ENCODE results near the gene PPIG.

The PPIG gene

DNA sequence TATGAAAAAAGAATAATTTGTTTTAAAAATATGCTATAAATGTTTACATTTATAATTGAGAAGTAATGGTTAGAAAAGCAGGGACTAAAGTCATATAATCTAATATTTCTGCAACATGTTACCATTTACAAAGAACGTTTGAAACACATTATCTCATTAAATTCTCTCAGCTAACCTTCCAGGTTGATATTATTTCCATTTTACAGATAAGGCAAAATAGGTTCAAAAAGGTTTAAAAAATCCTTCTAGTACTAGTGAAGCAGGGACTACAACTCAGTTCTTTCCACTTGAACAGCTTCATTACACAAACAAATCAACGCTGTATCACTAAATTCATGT lies 11.4 kb upstream of the PPIG start:
- no peak for TF ChIP-seq POLR2AphosphoS5 (IDR thresholded peaks at IDR 0.05; ENCODE audit: low read depth, low read length)
- no peak for TF ChIP-seq SIN3A (IDR thresholded peaks at IDR 0.05; ENCODE audit: borderline replicate concordance, insufficient read depth, low read length)
- TF ChIP-seq FOXP2 (optimal IDR thresholded peaks at IDR 0.05; ENCODE audit: borderline replicate concordance, extremely low read depth, extremely low read length, insufficient read depth) = no peak

DNA sequence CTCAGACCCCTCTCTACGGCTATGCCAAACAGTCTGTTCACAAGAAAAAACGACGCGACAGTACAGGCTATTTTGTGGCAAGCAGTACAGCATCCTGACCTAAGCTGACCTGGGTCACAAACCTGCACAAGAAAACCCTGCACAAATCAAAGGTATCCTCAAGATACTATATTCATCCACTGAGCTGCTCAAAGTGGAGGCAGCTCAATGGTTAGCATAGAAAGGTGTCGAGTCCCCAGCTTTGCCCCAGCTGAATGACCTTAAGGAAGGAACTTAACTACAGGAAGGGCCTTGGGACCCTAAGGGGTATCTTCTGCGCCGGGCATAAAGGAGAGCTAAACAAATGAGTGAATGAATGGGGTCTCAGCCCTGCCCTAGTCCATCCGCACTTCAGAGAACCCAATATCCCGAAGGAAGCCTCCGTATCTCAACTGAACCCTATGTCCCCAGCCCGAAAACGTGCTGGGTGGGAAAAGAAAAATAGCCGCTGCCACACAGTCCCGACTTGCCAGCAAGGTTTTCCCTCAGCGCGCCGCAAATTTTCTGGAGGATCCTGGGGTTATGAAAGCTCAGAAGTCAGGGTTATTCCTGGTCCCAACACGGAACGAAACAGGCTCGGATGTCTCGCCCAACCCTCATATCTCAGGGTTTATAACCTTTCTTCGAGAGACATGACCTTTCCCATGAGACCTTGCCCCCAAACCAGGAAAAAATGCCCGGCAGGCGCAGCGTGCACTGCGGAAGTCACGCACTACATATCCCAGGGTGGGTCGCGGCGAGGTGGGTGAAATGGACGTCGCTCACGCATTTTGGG lies 10.8 kb upstream of the PPIG start, which contains the start of gene FASTKD1:
TSS of gene FASTKD1 (minus strand) at position 706 of the 814 bp plus-strand sequence. CDS start 1,836 bp downstream, outside the sequence.
- TF ChIP-seq POLR2AphosphoS5 (IDR thresholded peaks at IDR 0.05; ENCODE audit: low read depth, low read length) (peak; percentile 62; the same call in 1 of the 2 replicates), FOXP2 (optimal IDR thresholded peaks at IDR 0.05; ENCODE audit: borderline replicate concordance, extremely low read depth, extremely low read length, insufficient read depth) (peak; percentile 64), SIN3A (IDR thresholded peaks at IDR 0.05; ENCODE audit: borderline replicate concordance, insufficient read depth, low read length) (no peak)

DNA sequence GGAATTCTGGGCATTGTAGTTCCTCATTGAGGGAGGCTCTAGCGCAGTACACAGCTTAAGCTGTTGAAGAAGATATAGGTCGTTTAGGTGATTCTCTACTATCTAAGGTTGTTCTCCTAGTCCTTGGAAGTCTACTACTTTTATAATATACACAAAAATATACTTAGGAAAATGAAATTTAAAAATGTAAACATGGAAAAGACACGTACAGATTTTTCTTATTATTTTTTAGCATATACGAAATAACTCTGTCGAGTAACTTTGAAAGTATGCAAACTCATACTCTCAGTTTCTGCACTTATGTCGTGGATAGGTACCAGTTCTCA lies 10.2 kb upstream of the PPIG start:
- TF ChIP-seq SIN3A (IDR thresholded peaks at IDR 0.05; ENCODE audit: borderline replicate concordance, insufficient read depth, low read length) (no peak), POLR2AphosphoS5 (IDR thresholded peaks at IDR 0.05; ENCODE audit: low read depth, low read length) (no peak), FOXP2 (optimal IDR thresholded peaks at IDR 0.05; ENCODE audit: borderline replicate concordance, extremely low read depth, extremely low read length, insufficient read depth) (no peak)
- TF ChIP-seq, protein P1, sequence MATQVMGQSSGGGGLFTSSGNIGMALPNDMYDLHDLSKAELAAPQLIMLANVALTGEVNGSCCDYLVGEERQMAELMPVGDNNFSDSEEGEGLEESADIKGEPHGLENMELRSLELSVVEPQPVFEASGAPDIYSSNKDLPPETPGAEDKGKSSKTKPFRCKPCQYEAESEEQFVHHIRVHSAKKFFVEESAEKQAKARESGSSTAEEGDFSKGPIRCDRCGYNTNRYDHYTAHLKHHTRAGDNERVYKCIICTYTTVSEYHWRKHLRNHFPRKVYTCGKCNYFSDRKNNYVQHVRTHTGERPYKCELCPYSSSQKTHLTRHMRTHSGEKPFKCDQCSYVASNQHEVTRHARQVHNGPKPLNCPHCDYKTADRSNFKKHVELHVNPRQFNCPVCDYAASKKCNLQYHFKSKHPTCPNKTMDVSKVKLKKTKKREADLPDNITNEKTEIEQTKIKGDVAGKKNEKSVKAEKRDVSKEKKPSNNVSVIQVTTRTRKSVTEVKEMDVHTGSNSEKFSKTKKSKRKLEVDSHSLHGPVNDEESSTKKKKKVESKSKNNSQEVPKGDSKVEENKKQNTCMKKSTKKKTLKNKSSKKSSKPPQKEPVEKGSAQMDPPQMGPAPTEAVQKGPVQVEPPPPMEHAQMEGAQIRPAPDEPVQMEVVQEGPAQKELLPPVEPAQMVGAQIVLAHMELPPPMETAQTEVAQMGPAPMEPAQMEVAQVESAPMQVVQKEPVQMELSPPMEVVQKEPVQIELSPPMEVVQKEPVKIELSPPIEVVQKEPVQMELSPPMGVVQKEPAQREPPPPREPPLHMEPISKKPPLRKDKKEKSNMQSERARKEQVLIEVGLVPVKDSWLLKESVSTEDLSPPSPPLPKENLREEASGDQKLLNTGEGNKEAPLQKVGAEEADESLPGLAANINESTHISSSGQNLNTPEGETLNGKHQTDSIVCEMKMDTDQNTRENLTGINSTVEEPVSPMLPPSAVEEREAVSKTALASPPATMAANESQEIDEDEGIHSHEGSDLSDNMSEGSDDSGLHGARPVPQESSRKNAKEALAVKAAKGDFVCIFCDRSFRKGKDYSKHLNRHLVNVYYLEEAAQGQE (IDR thresholded peaks at IDR 0.05; ENCODE audit: insufficient read depth in 1 of 2, low read depth in 2 of 2, low read length in 2 of 2) = no peak

DNA sequence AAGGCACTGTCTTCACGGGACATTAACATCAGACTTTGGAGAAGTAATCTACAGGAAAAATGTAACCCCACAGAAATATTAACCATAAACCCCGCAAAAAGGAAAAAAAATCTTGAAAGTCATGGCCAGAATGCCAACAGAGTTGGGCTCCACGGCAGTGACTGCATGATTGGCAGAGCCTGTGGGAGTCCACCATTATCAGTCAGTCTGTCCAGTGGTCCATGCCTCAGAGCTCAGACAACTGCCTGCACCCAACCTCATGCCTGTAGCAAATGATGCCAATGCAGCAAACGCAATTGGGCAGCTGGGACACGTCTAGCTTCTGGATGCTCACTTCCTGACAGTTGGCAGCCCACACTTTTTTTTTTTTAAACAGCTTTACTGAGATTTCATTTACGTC lies 5.1 kb upstream of the PPIG start:
- TF ChIP-seq, protein P1 (IDR thresholded peaks at IDR 0.05; ENCODE audit: insufficient read depth in 1 of 2, low read depth in 2 of 2, low read length in 2 of 2) = no peak
- TF ChIP-seq SIN3A (IDR thresholded peaks at IDR 0.05; ENCODE audit: borderline replicate concordance, insufficient read depth, low read length) = no peak
- no peak for TF ChIP-seq TAF1 (IDR thresholded peaks at IDR 0.05; ENCODE audit: borderline replicate concordance, insufficient read depth, low read length)
- TF ChIP-seq POLR2AphosphoS5 (IDR thresholded peaks at IDR 0.05; ENCODE audit: low read depth, low read length) = no peak

DNA sequence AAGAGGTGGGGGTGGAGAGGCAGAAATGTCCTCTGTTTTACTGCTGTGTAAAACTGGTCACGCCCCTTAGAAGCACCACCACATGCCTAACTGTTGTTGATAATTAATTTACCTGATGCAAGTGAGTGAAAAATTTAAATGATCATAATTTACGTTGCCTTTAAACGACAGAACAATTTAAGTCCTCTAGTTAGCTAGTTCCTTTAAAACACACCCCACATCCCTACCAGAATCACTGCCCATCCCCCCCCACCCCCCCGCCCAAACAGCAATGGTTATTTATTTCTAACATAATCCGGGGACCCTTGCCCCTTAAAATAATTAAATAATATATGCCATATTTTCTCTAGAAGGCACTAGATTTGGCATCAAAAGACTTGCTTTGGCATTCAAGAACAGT lies 633 bp upstream of the PPIG start:
- TF ChIP-seq, protein P1 (IDR thresholded peaks at IDR 0.05; ENCODE audit: insufficient read depth in 1 of 2, low read depth in 2 of 2, low read length in 2 of 2) = no peak
- TF ChIP-seq FOXP2 (optimal IDR thresholded peaks at IDR 0.05; ENCODE audit: borderline replicate concordance, extremely low read depth, extremely low read length, insufficient read depth) = no peak
- no peak for TF ChIP-seq SIN3A (IDR thresholded peaks at IDR 0.05; ENCODE audit: borderline replicate concordance, insufficient read depth, low read length)
- TF ChIP-seq POLR2AphosphoS5 (IDR thresholded peaks at IDR 0.05; ENCODE audit: low read depth, low read length) = no peak
- no peak for TF ChIP-seq TAF1 (IDR thresholded peaks at IDR 0.05; ENCODE audit: borderline replicate concordance, insufficient read depth, low read length)

DNA sequence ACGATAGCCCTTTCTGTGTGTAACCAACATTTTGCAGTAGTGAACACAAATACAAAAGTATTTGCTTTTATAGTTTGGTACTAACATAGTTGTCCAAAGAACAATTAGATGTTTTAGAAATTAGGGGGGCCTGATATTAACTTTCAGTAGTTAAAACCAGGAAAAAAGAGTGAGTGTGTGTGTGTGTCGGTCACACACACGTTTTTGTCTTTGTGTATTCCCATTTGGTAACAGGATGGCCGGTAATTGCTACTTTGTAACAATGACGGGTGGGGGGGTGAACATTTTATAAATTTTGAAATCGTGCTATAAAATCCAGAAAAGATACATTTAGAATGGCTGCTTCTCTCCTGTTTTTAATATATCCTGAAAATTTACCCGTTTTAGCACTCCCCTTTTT lies 1.5 kb downstream of the PPIG start:
- TF ChIP-seq POLR2AphosphoS5 (IDR thresholded peaks at IDR 0.05; ENCODE audit: low read depth, low read length) = no peak
- TF ChIP-seq, protein P1 (IDR thresholded peaks at IDR 0.05; ENCODE audit: insufficient read depth in 1 of 2, low read depth in 2 of 2, low read length in 2 of 2) = no peak
- TF ChIP-seq SIN3A (IDR thresholded peaks at IDR 0.05; ENCODE audit: borderline replicate concordance, insufficient read depth, low read length) = no peak
- no peak for TF ChIP-seq FOXP2 (optimal IDR thresholded peaks at IDR 0.05; ENCODE audit: borderline replicate concordance, extremely low read depth, extremely low read length, insufficient read depth)
- TF ChIP-seq TAF1 (IDR thresholded peaks at IDR 0.05; ENCODE audit: borderline replicate concordance, insufficient read depth, low read length) = no peak
